HG02938 (cell line): Measurements from ENCODE around the gene CIITA.
"Not testable (repeated sequence)": the region's sequence is repeated elsewhere in the genome, so short reads cannot be mapped to it uniquely, and the experiment has no call there.

Experiments
- ATAC-seq: cut with Tn5 transposase; IDR thresholded peaks from one replicate; pipeline ENCODE4 v1.9.1; 2021; ENCODE audit warnings: mild to moderate bottlenecking, moderate library complexity; ENCODE audit not compliant: unreplicated experiment

Gene CIITA, protein sequence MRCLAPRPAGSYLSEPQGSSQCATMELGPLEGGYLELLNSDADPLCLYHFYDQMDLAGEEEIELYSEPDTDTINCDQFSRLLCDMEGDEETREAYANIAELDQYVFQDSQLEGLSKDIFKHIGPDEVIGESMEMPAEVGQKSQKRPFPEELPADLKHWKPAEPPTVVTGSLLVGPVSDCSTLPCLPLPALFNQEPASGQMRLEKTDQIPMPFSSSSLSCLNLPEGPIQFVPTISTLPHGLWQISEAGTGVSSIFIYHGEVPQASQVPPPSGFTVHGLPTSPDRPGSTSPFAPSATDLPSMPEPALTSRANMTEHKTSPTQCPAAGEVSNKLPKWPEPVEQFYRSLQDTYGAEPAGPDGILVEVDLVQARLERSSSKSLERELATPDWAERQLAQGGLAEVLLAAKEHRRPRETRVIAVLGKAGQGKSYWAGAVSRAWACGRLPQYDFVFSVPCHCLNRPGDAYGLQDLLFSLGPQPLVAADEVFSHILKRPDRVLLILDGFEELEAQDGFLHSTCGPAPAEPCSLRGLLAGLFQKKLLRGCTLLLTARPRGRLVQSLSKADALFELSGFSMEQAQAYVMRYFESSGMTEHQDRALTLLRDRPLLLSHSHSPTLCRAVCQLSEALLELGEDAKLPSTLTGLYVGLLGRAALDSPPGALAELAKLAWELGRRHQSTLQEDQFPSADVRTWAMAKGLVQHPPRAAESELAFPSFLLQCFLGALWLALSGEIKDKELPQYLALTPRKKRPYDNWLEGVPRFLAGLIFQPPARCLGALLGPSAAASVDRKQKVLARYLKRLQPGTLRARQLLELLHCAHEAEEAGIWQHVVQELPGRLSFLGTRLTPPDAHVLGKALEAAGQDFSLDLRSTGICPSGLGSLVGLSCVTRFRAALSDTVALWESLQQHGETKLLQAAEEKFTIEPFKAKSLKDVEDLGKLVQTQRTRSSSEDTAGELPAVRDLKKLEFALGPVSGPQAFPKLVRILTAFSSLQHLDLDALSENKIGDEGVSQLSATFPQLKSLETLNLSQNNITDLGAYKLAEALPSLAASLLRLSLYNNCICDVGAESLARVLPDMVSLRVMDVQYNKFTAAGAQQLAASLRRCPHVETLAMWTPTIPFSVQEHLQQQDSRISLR

DNA sequence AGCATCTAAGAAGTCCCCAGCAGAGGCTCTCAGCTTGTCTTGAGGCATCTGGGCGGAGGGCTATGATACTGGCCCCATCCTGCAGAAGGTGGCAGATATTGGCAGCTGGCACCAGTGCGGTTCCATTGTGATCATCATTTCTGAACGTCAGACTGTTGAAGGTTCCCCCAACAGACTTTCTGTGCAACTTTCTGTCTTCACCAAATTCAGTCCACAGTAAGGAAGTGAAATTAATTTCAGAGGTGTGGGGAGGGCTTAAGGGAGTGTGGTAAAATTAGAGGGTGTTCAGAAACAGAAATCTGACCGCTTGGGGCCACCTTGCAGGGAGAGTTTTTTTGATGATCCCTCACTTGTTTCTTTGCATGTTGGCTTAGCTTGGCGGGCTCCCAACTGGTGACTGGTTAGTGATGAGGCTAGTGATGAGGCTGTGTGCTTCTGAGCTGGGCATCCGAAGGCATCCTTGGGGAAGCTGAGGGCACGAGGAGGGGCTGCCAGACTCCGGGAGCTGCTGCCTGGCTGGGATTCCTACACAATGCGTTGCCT lies at the start of gene CIITA:
Gene CIITA, plus strand, starts transcription at position 404 of the 543 bp plus-strand sequence. Its CDS starts 129 bp downstream, at position 533.
- ATAC-seq: peak; percentile 54

DNA sequence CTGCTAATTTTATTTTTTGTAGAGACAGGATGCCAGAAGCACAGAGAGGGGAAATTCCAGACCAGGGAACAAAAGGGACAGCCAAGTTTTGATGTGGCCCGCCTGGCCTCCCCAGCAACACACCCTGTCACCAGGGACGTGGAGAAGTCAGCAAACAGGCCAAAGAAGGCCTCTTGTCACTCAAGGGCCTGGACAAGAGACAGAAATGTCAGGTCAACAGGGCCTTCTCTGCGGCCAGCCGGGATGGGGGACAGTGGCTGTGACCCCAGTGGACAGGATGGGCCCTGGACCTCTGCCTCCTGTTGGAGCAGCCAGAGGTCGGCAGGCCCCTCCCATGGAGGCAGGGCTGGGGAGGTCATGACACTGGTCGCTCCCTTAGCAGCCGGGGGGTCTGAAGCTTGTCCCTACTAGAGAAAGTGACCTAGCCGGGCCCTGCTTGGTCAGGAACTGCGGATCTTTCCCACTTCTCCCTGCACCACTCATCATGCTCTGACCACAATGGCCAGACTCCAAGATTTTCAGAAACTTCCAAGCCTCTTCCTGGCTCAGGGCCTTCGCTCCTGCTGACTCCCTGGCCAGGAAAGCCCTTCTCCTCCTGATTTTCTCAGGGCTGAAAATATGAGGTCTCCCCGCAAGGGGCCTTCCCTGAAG lies 49.2 kb upstream of the CIITA start:
- no peak for ATAC-seq

DNA sequence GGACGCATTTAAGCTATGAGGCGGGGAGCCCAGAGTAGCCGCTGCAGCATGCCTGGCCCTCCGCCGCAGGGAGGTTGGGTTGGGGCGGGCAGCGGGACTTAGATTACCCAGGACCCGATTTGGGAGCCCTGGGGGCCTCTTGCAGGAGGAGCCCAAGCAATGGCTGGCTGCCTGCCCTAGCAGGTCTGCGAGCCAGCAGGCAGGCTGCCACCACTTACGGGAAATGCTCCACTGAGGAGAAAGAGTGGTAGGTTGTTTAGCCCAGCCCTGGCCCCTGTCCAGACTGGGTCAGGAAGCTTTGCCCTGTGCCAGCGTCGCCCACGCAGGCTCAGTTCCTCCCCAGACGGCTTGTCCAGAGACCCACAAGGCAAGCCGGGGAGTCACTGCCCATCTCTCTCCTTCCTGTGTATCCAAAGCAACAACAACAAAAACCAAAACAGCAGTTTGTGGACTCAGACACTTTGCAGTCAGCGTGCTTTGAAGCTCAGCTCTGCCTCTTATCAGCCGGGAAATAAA lies 48.1 kb upstream of the CIITA start:
- ATAC-seq: no peak

DNA sequence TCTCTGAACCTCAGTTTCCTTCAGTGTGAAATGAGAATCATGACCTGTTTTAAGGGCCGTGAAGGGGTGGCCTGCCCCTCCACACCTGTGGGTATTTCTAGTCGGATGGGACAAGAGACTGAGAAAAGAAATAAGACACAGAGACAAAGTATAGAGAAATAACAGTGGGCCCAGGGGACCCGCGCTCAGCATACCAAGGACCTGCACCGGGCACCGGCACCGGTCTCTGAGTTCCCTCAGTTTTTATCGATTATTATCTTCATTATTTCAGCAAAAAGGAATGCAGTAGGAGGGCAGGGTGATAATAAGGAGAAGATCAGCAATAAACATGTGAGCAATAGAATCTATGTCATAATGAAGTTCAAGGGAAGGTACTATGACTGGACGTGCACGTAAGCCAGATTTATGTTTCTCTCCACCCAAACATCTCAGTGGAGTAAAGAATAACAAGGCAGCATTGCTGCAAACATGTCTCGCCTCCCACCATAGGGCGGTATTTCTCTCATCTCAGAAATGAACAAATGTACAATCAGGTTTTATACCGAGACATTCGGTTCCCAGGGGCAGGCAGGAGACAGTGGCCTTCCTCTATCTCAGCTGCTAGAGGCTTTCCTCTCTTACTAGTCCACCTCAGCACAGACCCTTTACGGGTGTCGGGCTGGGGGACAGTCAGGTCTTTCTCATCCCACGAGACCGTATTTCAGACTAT lies 47.5 kb upstream of the CIITA start:
- ATAC-seq: not testable (repeated sequence)

DNA sequence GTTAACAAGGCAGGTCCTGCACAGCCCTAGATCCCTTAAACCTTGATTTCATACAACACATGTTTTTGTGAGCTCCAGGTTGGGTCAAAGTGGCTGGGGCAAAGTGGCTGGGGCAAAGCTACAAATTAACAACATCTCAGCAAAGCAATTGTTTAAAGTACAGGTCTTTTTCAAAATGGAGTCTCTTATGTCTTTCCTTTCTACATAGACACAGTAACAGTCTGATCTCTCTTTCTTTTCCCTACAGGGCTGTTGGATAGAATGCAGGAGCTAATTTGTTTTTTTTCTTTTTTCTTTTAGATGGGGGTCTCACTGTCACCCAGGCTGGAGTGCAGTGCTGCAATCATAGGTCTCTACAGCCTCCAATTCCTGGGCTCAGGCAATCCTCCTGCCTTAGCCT lies 46.8 kb upstream of the CIITA start:
- not testable (repeated sequence) for ATAC-seq

DNA sequence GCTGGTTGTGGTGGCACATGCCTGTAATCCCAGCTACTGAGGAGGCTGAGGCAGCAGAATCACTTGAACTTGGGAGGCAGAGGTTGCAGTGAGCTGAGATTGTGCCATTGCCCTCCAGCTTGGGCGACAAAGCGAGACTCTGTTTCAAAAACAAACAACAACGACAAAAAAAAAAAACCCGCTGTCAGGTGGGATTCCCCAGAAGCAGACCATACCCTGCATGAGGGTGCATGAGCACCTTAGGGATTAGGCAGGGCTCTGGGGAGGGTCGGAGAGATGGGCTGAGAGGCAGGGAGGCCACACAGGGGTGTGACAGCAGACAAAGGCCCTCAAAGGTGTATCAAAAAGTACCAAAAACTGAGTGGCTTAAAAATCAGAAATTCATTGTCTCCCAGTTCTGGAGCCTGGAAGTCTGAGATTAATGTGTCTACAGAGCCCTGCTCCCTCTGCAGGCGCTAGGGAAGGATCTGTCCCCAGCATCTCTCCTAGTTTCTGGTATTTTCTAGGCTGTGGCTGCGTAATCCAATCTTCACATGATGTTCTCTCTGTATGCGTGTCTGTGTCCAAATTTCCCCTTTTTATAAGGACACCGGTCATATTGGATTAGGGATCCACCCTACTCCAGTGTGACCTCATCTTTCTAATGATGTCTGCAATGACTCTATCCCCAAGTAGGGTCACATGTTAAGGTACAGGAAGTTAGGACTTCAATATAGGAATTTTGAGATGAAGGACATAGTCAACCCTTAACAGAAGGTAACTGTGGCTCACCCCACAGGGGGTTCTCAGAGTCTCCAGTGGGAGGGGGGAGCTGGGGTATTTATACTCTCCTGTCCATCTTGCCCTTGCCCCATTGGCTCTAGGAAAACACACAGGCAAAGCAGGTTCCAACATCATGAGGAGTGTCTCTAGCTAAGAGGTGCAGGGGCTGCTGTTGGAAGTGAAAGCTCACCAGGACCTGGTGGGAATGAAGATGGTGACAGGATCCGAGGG lies 44.8 kb upstream of the CIITA start:
- no peak for ATAC-seq

DNA sequence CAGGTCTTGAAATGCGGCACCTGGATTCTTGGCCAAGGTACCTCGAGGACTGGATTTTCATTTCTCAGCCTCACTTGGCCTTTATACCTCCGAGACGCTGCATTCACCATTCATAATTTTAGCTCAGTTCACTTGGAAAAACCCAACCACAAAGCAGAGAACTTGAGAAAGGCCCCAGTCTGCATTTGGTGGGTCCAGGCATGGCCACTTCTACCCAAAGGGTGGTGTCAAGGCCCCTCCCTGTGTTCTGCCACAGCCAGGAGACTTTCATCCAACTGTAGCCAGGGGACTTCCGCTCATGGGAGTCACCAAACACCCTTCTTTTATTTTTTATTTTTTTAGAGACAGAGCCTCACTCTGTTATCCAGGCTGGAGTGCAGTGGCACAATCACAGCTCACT lies 43.7 kb upstream of the CIITA start:
- ATAC-seq: no peak

DNA sequence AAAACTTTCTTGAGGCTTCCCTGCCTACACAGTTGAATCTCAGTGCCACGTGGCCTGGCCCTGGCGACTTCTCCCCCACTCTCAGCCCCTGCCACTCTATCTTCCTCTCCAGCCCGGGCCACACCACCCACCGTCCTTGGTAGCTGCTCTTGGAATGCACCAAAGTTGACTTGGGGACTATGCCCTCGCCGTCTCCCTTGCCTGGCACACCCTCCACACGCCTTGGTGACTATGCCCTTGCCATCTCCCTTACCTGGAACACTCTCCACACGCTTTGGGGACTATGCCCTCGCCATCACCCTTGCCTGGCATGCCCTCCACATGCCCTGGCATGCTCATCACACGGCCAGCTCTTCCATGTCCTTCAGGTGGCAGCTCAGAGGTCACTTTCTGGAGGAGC lies 42.9 kb upstream of the CIITA start:
- no peak for ATAC-seq

DNA sequence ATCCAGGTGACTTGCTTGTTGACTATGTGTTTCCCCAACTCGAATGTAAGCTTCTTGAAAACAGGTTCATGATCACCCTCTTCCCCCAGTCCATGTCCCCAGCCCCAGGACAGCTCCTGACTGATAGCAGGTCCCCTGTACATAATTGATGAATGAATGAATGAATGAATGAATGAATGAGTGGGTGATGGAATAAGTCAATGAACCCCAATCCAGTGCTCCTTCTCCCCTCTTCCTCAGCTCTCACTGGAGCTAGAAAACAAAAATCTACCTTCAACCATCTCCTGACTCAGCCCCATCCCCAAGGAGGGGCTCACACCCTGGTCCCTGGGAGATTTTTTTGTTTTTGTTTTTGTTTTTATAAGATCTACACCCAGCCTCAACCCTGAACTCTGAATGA lies 42.2 kb upstream of the CIITA start:
- no peak for ATAC-seq

DNA sequence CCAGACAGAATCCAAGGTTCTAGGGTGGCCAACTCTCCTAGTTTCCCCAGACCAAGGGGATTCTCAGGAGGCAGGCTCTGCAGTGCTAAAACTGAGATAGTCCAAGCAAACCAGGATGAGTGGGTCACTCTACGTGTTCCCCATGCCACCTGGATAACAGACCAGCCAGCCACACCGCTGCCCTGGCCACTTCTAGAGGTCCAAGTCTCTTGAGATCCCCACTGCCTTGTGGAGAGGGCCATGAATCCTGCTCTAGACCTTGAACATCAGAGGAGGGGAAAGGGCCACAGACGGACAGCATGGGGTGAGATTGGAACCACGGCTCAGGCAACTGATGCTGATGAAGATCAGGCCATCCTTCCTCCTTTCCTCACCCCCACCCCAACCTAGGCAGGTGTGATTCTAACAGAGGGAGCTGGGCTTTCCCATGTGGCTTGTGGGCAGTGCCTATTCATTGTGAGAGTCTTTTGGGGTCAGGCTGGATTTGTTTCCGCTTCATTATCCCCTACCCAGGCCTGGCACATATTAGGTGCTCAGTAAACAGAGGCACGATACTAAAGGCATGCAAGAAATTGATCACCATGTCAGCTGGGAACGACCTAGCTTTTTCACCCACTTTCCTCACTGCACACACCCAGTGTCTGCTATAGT lies 41.6 kb upstream of the CIITA start:
- no peak for ATAC-seq

DNA sequence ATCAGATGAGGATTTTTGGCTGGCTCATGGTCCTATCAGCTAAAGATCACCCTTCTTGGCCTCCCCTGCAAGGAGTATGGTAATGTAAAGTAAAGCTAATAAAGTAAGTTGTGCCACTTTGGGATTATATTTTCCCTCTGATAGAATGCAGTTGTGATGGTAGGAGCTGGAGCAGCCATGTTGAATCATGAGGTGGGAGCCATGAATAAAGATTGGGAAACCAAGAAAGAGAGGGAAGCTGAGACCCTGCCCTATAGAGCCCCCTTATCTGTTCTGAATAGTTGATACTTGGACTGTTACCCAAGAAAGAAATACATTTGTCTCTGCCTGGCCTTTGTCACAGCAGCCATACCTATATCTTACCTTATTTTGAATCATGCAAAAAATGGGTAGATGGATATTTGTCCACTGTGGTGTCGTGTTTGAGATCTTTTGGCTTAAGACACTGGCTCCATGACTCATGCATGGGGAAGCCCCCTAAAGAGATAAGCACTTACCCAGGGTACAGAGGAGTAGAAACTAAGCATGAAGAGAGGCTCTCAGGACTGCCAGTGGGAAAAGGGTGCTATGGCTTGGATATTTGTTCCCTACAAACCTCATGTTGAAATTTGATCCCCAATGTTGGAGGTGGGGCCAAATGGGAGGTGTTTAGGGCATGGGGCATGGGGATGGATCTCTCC lies 40.7 kb upstream of the CIITA start:
- no peak for ATAC-seq

DNA sequence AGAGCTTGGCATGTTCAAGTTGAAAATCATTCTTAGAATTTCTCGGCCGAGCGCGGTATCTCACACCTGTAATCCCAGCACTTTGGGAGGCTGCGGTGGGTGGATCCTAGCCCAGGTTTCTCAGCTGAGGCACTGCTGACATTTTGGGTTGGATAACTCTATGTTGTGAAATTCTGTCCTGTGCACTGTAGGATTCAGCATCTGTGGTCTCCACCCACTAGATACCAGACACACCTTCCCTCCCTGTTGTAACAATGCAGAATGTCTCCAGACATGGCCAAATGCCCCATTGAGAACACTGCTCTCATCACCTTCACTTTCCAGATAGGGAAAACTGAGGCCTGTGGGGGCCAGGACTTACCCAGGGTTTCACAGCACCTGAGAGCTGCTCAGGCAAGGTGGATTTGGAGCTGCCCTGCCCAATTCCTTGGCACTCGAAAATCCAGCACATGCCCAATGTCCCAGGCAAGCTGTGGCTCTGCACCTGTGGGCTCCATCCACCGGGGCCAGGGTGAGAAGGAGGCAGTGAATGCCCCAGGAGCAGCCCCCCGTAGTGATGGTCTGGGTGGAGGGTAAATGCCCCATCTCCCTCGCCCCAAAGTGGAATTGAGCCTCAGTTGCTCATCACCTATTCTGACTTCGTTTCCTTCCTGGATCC lies 38.3 kb upstream of the CIITA start:
- no peak for ATAC-seq

DNA sequence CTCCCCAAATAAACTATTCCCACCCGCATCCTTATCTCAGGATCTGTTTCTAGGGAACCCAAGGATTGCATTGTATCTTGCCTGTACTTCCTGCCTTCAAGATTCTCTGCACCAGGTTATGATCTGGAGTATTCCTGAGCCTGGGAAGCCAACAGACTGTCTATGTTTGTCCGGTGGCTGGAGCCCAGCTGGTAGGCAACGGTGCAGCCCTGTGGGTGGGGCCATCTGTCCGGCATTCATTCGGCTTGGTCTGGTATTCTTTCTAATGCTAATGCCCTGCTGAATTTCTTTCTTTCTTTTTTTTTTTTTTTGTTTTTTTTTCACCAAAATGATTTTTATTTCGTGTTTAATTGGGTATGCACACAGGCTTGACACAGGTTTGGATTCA lies 37.7 kb upstream of the CIITA start:
- ATAC-seq: no peak

DNA sequence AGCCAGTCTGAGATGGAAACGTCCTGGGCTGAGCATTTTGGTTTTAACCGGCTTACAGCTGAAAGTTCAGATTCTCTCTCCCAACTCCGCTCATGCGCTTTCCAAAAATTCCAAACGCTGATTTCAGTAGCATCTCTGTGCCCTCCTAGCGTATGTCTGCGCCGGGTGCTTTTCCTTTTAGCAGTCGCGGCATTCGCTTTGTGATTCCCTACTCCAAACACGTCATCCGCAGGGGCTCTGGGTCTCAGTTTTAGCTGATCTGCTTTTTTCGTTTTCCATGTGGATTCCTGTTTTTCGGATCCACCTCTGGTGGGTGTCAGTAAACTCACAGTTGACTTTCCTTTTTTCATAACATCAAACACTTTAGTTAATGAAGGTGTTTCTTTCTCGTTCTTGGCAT lies 36.3 kb upstream of the CIITA start:
- ATAC-seq: no peak

DNA sequence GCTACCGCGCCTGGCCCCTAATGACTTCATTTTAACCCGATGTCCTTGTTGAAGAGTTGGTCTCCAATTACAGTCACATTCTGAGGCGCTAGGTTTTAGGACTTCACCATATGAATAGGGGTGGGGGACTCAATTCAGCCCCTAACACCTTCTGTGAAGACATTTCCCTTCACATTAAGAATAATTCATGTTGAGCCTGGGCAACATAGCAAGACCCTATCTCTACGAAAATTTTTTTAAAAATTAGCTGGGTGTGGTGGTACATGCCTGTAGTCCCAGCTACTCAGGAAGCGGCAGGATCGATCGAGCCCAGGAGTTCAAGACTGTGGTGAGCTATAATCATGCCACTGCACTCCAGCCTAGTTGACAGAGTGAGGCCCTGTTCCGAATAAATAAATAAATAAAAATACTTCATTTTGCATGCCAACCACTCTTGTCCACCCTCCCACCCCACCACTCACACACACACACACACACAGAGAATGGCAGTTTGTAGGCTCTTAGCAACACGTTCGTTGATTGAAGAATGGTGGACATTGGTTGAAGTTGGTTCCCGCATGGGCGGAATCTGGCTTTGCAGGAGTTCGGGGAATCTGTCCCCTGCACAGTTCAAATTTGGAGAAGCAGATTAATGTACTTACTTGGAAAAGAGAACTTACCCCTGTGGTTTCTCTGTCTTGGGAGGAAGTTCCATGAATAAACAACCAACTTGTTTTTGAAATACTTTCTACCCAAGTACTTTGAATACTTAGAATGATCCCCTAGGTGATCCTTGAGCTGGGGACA lies 30.6 kb upstream of the CIITA start:
- ATAC-seq: no peak

DNA sequence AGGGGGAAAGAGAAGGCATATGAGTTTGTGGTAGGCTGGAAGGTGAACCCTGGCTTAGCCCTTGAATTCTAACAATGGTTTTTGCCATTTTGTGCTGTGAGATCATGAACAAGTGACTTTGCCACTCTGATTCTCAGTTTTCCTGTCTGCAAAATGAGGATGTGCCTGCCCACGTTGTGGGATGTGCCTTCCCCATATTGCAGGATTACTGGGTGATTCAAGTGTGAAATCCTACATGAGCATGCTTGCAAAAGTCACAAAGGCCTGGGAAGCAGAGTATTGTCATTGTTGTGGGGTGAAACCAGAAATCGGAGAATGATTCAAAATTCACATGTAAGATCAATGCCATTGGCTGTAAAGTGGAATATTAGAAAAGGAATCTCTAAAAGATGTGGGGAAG lies 29.8 kb upstream of the CIITA start:
- ATAC-seq: no peak
